Mononuclear cell (primary cell): Measurements from ENCODE around the gene CFAP46. TPM values are rescaled to one million over a fixed set of nuclear protein-coding genes. Genes with fewer than 3 reads are reported as not detected.

ENCODE experiments used
- H3K27me3 ChIP-seq: 2 replicates; pipeline ENCODE4 v1.6.0; 2011; ENCODE audit warnings: low read length, control low read depth; ENCODE audit not compliant: insufficient read depth
- H3K4me1 ChIP-seq: 2 replicates; pipeline ENCODE4 v1.5.1; 2011; ENCODE audit warnings: mild to moderate bottlenecking, low read length, control low read depth; ENCODE audit not compliant: insufficient read depth
- H3K4me3 ChIP-seq: 2 replicates; pipeline ENCODE4 v1.5.1; 2011; ENCODE audit warnings: mild to moderate bottlenecking, low read length, moderate library complexity
- H3K9me3 ChIP-seq: 2 replicates; pipeline ENCODE4 v1.5.1; 2011; ENCODE audit warnings: low read depth, mild to moderate bottlenecking, control low read depth, low read length
- total RNA-seq: library from RNA; depleted of rRNA; stranded (reverse); fragments of >200 nt; gene quantifications from one replicate; pipeline ENCODE4 v1.2.3, GENCODE V29; 2012

CFAP46 gene
- total RNA-seq, 1 donor: under 0.01 TPM

- Histone ChIP-seq H3K4me1 (no peaks in the 10 kb centered on the region), H3K9me3 (no peaks in the 10 kb centered on the region), H3K4me3 (no peak overlapping the region), H3K27me3 (no peaks in the 10 kb centered on the region)
These were observed 19.5 kb downstream of the CFAP46 start for GRCh38 chr10:132922872-132923271.

GRCh38 chr10:132921818-132922807 lies 20.3 kb downstream of the CFAP46 start:
- no peaks in the 10 kb centered on the region for H3K27me3 ChIP-seq
- no peaks in the 10 kb centered on the region for H3K9me3 ChIP-seq
- H3K4me3 ChIP-seq: no peak overlapping the region
- H3K4me1 ChIP-seq: no peaks in the 10 kb centered on the region

DNA sequence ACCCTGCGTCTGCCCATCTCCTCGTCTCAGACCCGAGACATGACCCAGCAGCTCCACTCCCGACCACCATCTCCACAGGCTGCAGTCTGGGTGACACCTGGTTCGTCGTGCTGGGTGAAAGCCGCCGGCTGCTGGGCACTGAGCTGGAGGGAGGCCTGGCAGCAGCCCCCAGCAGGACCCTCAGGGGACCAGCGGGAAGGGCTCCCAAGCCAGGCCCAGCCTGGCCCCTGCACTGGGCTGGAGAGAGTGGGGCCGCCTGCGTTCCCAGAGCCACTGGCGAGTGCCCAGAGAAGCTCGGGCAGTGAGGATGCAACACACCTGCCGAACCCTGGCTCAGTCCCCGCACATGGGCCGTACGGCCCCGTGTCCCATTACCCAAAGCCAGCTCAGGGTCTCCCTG lies 21.3 kb downstream of the CFAP46 start:
- Histone ChIP-seq H3K4me3 (no peak overlapping the region), H3K4me1 (no peaks in the 10 kb centered on the region), H3K27me3 (no peaks in the 10 kb centered on the region), H3K9me3 (no peaks in the 10 kb centered on the region)

- H3K9me3 ChIP-seq: no peaks in the 10 kb centered on the region
- no peak overlapping the region for H3K4me3 ChIP-seq
- H3K27me3 ChIP-seq: no peaks in the 10 kb centered on the region
- no peaks in the 10 kb centered on the region for H3K4me1 ChIP-seq
These were observed 22.1 kb downstream of the CFAP46 start for GRCh38 chr10:132920101-132920925.

DNA sequence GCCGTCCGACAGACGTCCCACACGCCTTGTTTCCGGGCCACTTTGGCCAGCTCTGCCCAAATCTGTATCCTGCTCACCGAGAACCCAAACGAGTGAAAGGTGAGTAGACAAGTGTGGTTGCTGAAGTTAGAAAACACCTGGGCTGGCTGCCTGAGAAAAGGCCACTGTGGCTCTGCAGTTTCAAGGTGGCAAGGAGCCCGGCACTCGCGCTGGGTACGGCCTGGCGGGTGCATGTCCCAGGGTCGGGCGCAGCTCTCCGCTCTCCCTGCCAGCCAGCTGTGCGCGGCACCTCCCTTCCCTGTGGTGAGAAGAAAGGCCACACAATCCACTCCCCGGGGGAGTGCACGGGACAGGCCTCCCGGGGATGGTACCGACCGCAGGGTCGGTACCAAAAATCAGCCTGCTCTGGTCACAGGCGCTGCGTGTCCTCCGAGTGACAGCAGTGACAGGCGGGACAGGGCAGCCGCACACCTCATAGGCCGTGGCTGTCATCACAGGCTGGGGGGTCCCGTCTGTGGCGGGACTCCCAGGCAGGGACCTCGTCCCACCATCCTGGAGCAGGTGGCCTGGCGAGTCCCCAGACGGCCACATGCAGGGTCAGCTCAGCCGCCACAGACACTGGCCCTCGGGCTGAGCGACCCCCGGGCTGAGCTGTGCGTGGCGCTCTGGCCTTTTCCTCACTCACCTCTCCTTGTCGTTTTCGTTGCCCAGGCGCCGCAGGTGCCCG lies 22.8 kb downstream of the CFAP46 start:
- no peak overlapping the region for H3K4me3 ChIP-seq
- H3K9me3 ChIP-seq: no peaks in the 10 kb centered on the region
- H3K27me3 ChIP-seq: no peaks in the 10 kb centered on the region
- H3K4me1 ChIP-seq: no peaks in the 10 kb centered on the region

DNA sequence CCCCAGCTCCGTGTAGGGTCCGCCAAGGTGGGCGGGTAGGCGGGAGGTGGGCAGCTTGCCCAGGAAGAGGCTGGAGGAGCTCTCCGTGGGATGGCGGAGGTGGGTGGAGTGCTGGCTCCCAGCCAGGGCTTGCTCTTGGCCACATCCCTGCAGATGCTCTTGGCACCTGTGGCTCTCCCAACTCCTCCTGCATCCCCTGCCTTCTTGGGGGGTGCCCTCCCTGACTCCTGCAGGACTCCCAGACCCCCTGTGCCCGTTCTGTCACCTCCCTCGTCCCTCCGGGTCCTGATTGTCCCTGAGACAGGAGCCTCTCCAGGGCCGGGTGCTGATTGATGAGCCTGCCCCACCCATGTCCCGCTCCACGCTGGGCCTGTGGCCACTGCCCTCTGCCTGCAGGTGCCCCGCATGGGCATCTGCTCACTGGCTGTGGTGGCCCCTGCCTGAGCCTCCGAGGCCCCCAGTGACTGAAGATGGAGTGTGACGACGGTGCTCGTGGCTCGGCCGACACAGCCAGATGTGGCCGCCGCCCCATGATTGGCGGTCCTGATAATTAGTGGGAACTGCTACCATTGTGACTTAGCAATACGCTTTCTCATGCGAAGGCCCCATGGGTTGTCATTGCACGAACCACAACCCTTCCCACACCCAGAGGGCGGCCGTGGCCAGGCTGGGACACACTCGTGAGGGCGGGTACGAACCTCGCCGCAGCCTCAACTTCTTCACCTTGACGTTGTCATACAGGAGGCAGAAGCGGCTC lies 23.6 kb downstream of the CFAP46 start:
- Histone ChIP-seq H3K4me3 (no peak overlapping the region), H3K9me3 (no peaks in the 10 kb centered on the region), H3K27me3 (no peaks in the 10 kb centered on the region), H3K4me1 (no peaks in the 10 kb centered on the region)

DNA sequence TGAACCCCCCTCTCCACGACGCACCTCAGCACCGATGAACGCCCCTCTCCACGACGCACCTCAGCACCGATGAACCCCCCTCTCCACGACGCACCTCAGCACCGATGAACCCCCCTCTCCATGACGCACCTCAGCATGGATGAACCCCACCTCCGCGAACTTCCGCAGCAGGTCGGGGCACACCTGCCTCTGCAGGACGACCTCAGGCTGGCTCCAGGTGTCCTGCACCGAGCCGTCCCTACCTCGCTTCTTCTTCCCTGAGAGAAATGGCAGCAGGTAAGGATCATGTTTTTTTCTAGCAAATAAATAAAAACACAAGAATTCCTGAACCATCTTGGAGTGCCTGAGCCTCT lies 24.1 kb downstream of the CFAP46 start:
- no peaks in the 10 kb centered on the region for H3K4me1 ChIP-seq
- no peak overlapping the region for H3K4me3 ChIP-seq
- no peaks in the 10 kb centered on the region for H3K9me3 ChIP-seq
- H3K27me3 ChIP-seq: no peaks in the 10 kb centered on the region

DNA sequence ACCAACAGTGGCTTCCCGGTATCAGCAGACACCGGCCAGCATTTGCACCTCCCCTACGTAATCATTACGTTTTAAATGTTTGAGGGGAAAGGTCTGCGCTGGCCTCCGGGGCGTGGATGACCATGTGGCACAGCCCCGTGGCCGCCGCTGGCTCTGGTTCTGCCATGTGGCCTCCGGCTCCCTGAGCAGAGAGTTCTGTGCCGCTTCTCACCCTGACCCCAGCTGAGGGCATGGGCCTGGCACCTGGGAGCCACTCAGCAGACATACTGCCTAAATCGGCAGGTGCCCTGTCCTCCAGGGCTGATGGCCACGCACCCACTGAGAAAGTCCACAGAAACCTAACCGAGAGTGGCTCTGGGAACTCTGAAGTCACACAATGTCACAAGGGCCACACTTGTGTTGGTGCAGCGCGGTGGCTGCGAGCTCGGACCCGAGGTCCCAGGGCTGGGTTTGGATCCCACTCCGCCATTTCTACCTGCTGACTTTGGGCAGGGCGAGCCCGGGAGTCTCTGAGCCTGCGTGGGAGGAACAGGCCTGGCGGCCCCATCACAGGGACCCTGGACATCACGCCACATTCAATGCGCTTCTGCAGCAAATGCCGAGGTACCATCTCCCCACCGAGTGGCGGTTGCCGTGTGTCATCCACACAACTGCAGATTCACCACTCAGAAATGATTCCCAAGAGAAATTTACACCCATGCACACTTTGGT lies 25.3 kb downstream of the CFAP46 start:
- H3K4me1 ChIP-seq: no peaks in the 10 kb centered on the region
- H3K9me3 ChIP-seq: no peaks in the 10 kb centered on the region
- no peaks in the 10 kb centered on the region for H3K27me3 ChIP-seq
- H3K4me3 ChIP-seq: no peak overlapping the region

- Histone ChIP-seq H3K4me1 (no peaks in the 10 kb centered on the region), H3K4me3 (no peak overlapping the region), H3K9me3 (no peaks in the 10 kb centered on the region), H3K27me3 (no peaks in the 10 kb centered on the region)
These were observed 25.9 kb downstream of the CFAP46 start for GRCh38 chr10:132916421-132916841.

GRCh38 chr10:132915411-132915810 lies 27.0 kb downstream of the CFAP46 start:
- H3K27me3 ChIP-seq: no peaks in the 10 kb centered on the region
- H3K4me1 ChIP-seq: no peaks in the 10 kb centered on the region
- H3K9me3 ChIP-seq: no peaks in the 10 kb centered on the region
- H3K4me3 ChIP-seq: no peak overlapping the region

GRCh38 chr10:132914732-132915131 lies 27.6 kb downstream of the CFAP46 start:
- Histone ChIP-seq H3K27me3 (no peaks in the 10 kb centered on the region), H3K4me3 (no peak overlapping the region), H3K4me1 (no peaks in the 10 kb centered on the region)

DNA sequence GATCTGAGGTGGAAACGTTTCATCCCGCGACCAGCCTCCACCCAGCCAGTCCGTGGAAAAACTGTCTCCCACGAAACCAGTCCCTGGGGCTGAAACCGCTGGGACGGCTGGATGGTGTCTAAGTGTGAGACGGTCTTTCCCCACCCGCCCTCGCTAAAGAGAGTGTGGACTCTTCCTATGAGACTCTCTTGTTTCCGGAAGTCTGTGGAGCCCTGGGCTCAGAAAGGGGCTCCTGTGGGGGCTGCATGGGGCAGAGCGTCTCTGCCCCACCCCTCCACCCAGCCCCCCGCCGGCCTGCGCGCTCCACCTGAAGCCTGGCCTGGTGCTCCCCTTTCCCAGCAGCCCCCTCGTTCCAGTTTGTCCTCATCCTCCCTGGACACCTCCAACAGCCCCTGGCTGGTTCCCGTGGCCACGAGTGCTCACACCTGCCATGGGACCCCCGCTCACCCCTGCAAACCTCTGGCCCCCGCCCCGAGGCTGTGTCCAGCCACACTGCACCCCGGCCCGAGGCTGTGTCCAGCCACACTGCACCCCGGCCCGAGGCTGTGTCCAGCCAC lies 28.7 kb downstream of the CFAP46 start:
- Histone ChIP-seq H3K4me1 (no peaks in the 10 kb centered on the region), H3K9me3 (no peaks in the 10 kb centered on the region), H3K27me3 (no peaks in the 10 kb centered on the region)

More at GRCh38 chr10:132914732-132915131, 27.6 kb downstream of the CFAP46 start:
- no peaks in the 10 kb centered on the region for H3K9me3 ChIP-seq

GRCh38 chr10:132912713-132913558 lies 29.4 kb downstream of the CFAP46 start:
- no peaks in the 10 kb centered on the region for H3K4me1 ChIP-seq
- H3K27me3 ChIP-seq: no peaks in the 10 kb centered on the region
- no peaks in the 10 kb centered on the region for H3K9me3 ChIP-seq
- H3K4me3 ChIP-seq: no peak overlapping the region

More for the DNA sequence above, 28.7 kb downstream of the CFAP46 start:
- no peak overlapping the region for H3K4me3 ChIP-seq
